ENCODE results near the gene NRCAM.

- TF ChIP-seq, protein P1, sequence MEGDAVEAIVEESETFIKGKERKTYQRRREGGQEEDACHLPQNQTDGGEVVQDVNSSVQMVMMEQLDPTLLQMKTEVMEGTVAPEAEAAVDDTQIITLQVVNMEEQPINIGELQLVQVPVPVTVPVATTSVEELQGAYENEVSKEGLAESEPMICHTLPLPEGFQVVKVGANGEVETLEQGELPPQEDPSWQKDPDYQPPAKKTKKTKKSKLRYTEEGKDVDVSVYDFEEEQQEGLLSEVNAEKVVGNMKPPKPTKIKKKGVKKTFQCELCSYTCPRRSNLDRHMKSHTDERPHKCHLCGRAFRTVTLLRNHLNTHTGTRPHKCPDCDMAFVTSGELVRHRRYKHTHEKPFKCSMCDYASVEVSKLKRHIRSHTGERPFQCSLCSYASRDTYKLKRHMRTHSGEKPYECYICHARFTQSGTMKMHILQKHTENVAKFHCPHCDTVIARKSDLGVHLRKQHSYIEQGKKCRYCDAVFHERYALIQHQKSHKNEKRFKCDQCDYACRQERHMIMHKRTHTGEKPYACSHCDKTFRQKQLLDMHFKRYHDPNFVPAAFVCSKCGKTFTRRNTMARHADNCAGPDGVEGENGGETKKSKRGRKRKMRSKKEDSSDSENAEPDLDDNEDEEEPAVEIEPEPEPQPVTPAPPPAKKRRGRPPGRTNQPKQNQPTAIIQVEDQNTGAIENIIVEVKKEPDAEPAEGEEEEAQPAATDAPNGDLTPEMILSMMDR (conservative IDR thresholded peaks at IDR 0.05 in 1 of 2, IDR thresholded peaks at IDR 0.05 in 1 of 2; ENCODE audit: extremely low read depth in 1 of 2, insufficient read depth in 1 of 2, low read depth in 1 of 2, low read length in 2 of 2): no peak
- no peak for TF ChIP-seq EZH2 (IDR thresholded peaks at IDR 0.05; ENCODE audit: borderline replicate concordance, low read length)
Observed at GRCh38 chr7:108370616-108371015, 85.6 kb downstream of the NRCAM start.

Data from mammary epithelial cell (primary cell).